ENCODE measurements around the gene RPS29. TPM values are rescaled to one million over a fixed set of nuclear protein-coding genes. Genes with fewer than 3 reads are reported as not detected.

RPS29 gene
- polyA plus RNA-seq (2012; ENCODE audit: low read depth, missing spikeins), result 17,495 TPM

- TF ChIP-seq POU2F2 (IDR thresholded peaks at IDR 0.05; ENCODE audit: low read depth, low read length) (peak; percentile 55), TAF1 (IDR thresholded peaks at IDR 0.05; ENCODE audit: low read depth, low read length) (peak; percentile 93), POLR2A (IDR thresholded peaks at IDR 0.05; ENCODE audit: low read depth, low read length) (peak; percentile 97), SPI1 (IDR thresholded peaks at IDR 0.05; ENCODE audit: low read depth, low read length) (no peak), POLR2AphosphoS5 (IDR thresholded peaks at IDR 0.05; ENCODE audit: low read depth, low read length) (peak; percentile 96), PAX5 (IDR thresholded peaks at IDR 0.05; ENCODE audit: insufficient read depth, low read length, severe bottlenecking) (no peak)
- FAIRE-seq, result peak; percentile 94
Observed at GRCh38 chr14:49585803-49586672, at the start of gene RPS29. Gene RPS29 (minus strand): TSS chr14:49586380. CDS start chr14:49586346, 34 bp downstream.

GRCh38 chr14:49634547-49635334 is 48.6 kb upstream of the RPS29 start, which contains the start of gene DNAAF2:
Gene DNAAF2 (minus strand): TSS chr14:49635244. CDS start chr14:49635149, 95 bp downstream.
- peak; percentile 35 for FAIRE-seq
- DNase-seq (ENCODE audit: insufficient read length, low spot score), result peak; percentile 32
- TF ChIP-seq POLR2A (IDR thresholded peaks at IDR 0.05; ENCODE audit: low read depth, low read length) (no peak; the same call in 1 of the 2 replicates), POLR2AphosphoS5 (IDR thresholded peaks at IDR 0.05; ENCODE audit: low read depth, low read length) (0 out of 2 replicates have a peak, but pooled peaks have one; percentile 24), TAF1 (IDR thresholded peaks at IDR 0.05; ENCODE audit: low read depth, low read length) (no peak), SPI1 (IDR thresholded peaks at IDR 0.05; ENCODE audit: low read depth, low read length) (0 out of 2 replicates have a peak, but pooled peaks have one; percentile 1)

More at GRCh38 chr14:49585803-49586672, at the start of gene RPS29:
- DNase-seq (ENCODE audit: insufficient read length, low spot score), result peak; percentile 57

GRCh38 chr14:49633640-49634546 is 47.7 kb upstream of the RPS29 start:
- TF ChIP-seq POU2F2 (IDR thresholded peaks at IDR 0.05; ENCODE audit: low read depth, low read length) (no peak; the same call in none of the 2 replicates), PAX5 (IDR thresholded peaks at IDR 0.05; ENCODE audit: insufficient read depth, low read length, severe bottlenecking) (no peak), TAF1 (IDR thresholded peaks at IDR 0.05; ENCODE audit: low read depth, low read length) (peak; percentile 7; the same call in 1 of the 2 replicates), POLR2A (IDR thresholded peaks at IDR 0.05; ENCODE audit: low read depth, low read length) (0 out of 2 replicates have a peak, but pooled peaks have one; percentile 63), POLR2AphosphoS5 (IDR thresholded peaks at IDR 0.05; ENCODE audit: low read depth, low read length) (peak; percentile 39), SPI1 (IDR thresholded peaks at IDR 0.05; ENCODE audit: low read depth, low read length) (peak; percentile 21; the same call in 1 of the 2 replicates)
- FAIRE-seq (peak; percentile 95), DNase-seq (ENCODE audit: insufficient read length, low spot score) (peak; percentile 82)

GRCh38 chr14:49623941-49624839 is 38.0 kb upstream of the RPS29 start:
- no peak for DNase-seq (ENCODE audit: insufficient read length, low spot score)
- FAIRE-seq, result no peak
- peak; percentile 61 for TF ChIP-seq POLR2A (IDR thresholded peaks at IDR 0.05; ENCODE audit: low read depth, low read length)
- TF ChIP-seq POU2F2 (IDR thresholded peaks at IDR 0.05; ENCODE audit: low read depth, low read length), result no peak
- TF ChIP-seq SPI1 (IDR thresholded peaks at IDR 0.05; ENCODE audit: low read depth, low read length), result no peak
- 0 out of 2 replicates have a peak, but pooled peaks have one; percentile 23 for TF ChIP-seq POLR2AphosphoS5 (IDR thresholded peaks at IDR 0.05; ENCODE audit: low read depth, low read length)

DNA sequence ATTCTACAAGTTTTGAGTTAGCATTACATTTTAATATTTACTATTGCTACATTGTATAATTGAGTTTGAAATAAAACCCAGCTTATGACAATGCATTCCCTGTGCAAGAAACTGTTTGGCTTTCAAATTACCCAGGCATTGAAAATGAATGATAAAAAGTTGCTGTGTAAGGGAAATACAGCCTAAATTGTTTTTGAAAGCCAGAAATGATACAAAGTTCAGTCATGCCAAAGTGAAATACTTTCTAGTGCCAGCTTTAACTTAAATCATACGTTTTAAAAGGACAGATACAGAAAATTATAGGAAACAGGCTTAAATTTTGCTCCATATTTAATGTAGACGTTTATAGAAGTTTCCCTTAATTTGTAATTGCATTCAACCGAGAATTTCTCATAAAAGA is 37.2 kb upstream of the RPS29 start:
- FAIRE-seq (no peak), DNase-seq (ENCODE audit: insufficient read length, low spot score) (no peak)
- TF ChIP-seq PAX5 (IDR thresholded peaks at IDR 0.05; ENCODE audit: insufficient read depth, low read length, severe bottlenecking) (no peak), SPI1 (IDR thresholded peaks at IDR 0.05; ENCODE audit: low read depth, low read length) (no peak), POLR2A (IDR thresholded peaks at IDR 0.05; ENCODE audit: low read depth, low read length) (no peak), POLR2AphosphoS5 (IDR thresholded peaks at IDR 0.05; ENCODE audit: low read depth, low read length) (no peak), TAF1 (IDR thresholded peaks at IDR 0.05; ENCODE audit: low read depth, low read length) (no peak), POU2F2 (IDR thresholded peaks at IDR 0.05; ENCODE audit: low read depth, low read length) (no peak)

GRCh38 chr14:49622022-49622607 is 35.9 kb upstream of the RPS29 start:
- FAIRE-seq (no peak), DNase-seq (ENCODE audit: insufficient read length, low spot score) (no peak)
- TF ChIP-seq TAF1 (IDR thresholded peaks at IDR 0.05; ENCODE audit: low read depth, low read length) (no peak), POU2F2 (IDR thresholded peaks at IDR 0.05; ENCODE audit: low read depth, low read length) (no peak), SPI1 (IDR thresholded peaks at IDR 0.05; ENCODE audit: low read depth, low read length) (no peak), PAX5 (IDR thresholded peaks at IDR 0.05; ENCODE audit: insufficient read depth, low read length, severe bottlenecking) (no peak)

GRCh38 chr14:49621114-49621881 is 35.1 kb upstream of the RPS29 start:
- FAIRE-seq (no peak), DNase-seq (ENCODE audit: insufficient read length, low spot score) (peak; percentile 33)
- TF ChIP-seq POLR2A (IDR thresholded peaks at IDR 0.05; ENCODE audit: low read depth, low read length) (no peak), PAX5 (IDR thresholded peaks at IDR 0.05; ENCODE audit: insufficient read depth, low read length, severe bottlenecking) (no peak), POLR2AphosphoS5 (IDR thresholded peaks at IDR 0.05; ENCODE audit: low read depth, low read length) (no peak), SPI1 (IDR thresholded peaks at IDR 0.05; ENCODE audit: low read depth, low read length) (no peak), TAF1 (IDR thresholded peaks at IDR 0.05; ENCODE audit: low read depth, low read length) (no peak)

All from GM12891 (cell line).